ENCODE data around the gene CEACAM20.
"Not testable (repeated sequence)": the region's sequence is repeated elsewhere in the genome, so short reads cannot be mapped to it uniquely, and the experiment has no call there.

Gene CEACAM20

GRCh38 chr19:44544031-44544430 is 14.6 kb upstream of the CEACAM20 start:
- no peak for DNase-seq

- DNase-seq, result no peak
Measured at GRCh38 chr19:44542671-44543070, 13.2 kb upstream of the CEACAM20 start.

- DNase-seq, result no peak
Measured at GRCh38 chr19:44540736-44541135, 11.3 kb upstream of the CEACAM20 start.

GRCh38 chr19:44539991-44540390 is 10.5 kb upstream of the CEACAM20 start:
- no peak for DNase-seq

GRCh38 chr19:44539236-44539826 is 9.9 kb upstream of the CEACAM20 start:
- no peak for DNase-seq

- DNase-seq, result not testable (repeated sequence)
Measured at GRCh38 chr19:44535361-44535760, 5.9 kb upstream of the CEACAM20 start.

- no peak for DNase-seq
Measured at GRCh38 chr19:44532819-44533218, 3.3 kb upstream of the CEACAM20 start.

- DNase-seq, result no peak
Measured at GRCh38 chr19:44530777-44531176, 1.3 kb upstream of the CEACAM20 start.

GRCh38 chr19:44527554-44527953 is 1.9 kb downstream of the CEACAM20 start:
- DNase-seq, result no peak

GRCh38 chr19:44525721-44526430 is 3.6 kb downstream of the CEACAM20 start:
- peak; percentile 2 for DNase-seq

- DNase-seq, result no peak
Measured at GRCh38 chr19:44521370-44521769, 8.1 kb downstream of the CEACAM20 start.

GRCh38 chr19:44517146-44517545 is 12.3 kb downstream of the CEACAM20 start:
- DNase-seq, result no peak

GRCh38 chr19:44515907-44516306 is 13.6 kb downstream of the CEACAM20 start:
- no peak for DNase-seq

GRCh38 chr19:44515031-44515430 is 14.4 kb downstream of the CEACAM20 start:
- no peak for DNase-seq

- peak; percentile 55 for DNase-seq
Measured at GRCh38 chr19:44512326-44513298, 16.9 kb downstream of the CEACAM20 start.

- no peak for DNase-seq
Measured at GRCh38 chr19:44509478-44509877, 20.0 kb downstream of the CEACAM20 start.

- peak; percentile 97 for DNase-seq
Measured at GRCh38 chr19:44499962-44500949, 29.2 kb downstream of the CEACAM20 start, which contains the start of gene ZNF180. TSS of gene ZNF180 (minus strand) at chr19:44500522. CDS start at chr19:44497334, 3,188 bp downstream.

- no peak for DNase-seq
Measured at GRCh38 chr19:44499559-44499958, 29.9 kb downstream of the CEACAM20 start.

- peak; percentile 19 for DNase-seq
Measured at GRCh38 chr19:44498988-44499387, 30.5 kb downstream of the CEACAM20 start.

GRCh38 chr19:44496711-44497110 is 32.8 kb downstream of the CEACAM20 start:
- DNase-seq, result no peak

GRCh38 chr19:44476559-44477408 is 52.7 kb downstream of the CEACAM20 start:
- peak; percentile 51 for DNase-seq
